HCT116 (cell line): ENCODE results near the gene VIT.

Source experiments
- CEBPB ChIP-seq: IDR thresholded peaks from 2 replicates; pipeline ENCODE4 v1.6.1; 2012; ENCODE audit warnings: low read depth
- EZH2 ChIP-seq: fragments of 200-600 bp; sonication (generic); IDR thresholded peaks from 2 replicates; pipeline ENCODE4 v1.6.1; 2017; ENCODE audit warnings: antibody characterized with exemption, mixed run types
- EZH2phosphoT487 ChIP-seq: fragments of 200-600 bp; IDR thresholded peaks from 2 replicates; pipeline ENCODE4 v1.6.1; 2018; ENCODE audit warnings: antibody characterized with exemption, borderline replicate concordance
- POLR2A ChIP-seq: IDR thresholded peaks from 2 replicates; pipeline ENCODE4 v1.7.0; 2011; ENCODE audit warnings: borderline replicate concordance; ENCODE audit not compliant: insufficient read depth, insufficient read length; ENCODE audit errors: extremely low read depth
- POLR2AphosphoS5 ChIP-seq: IDR thresholded peaks from 2 replicates; pipeline ENCODE4 v1.6.1; 2011; ENCODE audit warnings: mild to moderate bottlenecking, low read depth, low read length, moderate library complexity
- RAD21 ChIP-seq: IDR thresholded peaks from 2 replicates; pipeline ENCODE4 v1.6.1; 2012; ENCODE audit warnings: low read depth, mild to moderate bottlenecking
- SP1 ChIP-seq: IDR thresholded peaks from 2 replicates; pipeline ENCODE4 v1.6.1; 2012; ENCODE audit warnings: low read depth
- TF ChIP-seq, protein P1 (sequence below), 3 experiments: fragments of 200-600 bp in 1 of 3; sonication (generic) in 1 of 3; IDR thresholded peaks in 2 of 3; conservative IDR thresholded peaks in 1 of 3; 2 replicates each; pipeline ENCODE4 v1.5.1; 2012 to 2017; ENCODE audit warnings: low read depth in 2 of 3, low read length in 2 of 3, antibody characterized with exemption in 1 of 3, borderline replicate concordance in 1 of 3, control low read depth in 1 of 3, mild to moderate bottlenecking in 1 of 3, mixed read lengths in 1 of 3, mixed run types in 1 of 3, moderate library complexity in 1 of 3; ENCODE audit not compliant: insufficient read depth in 1 of 3
- TF ChIP-seq, protein P2 (sequence below): IDR thresholded peaks from 2 replicates; pipeline ENCODE4 v1.6.1; 2012

DNA sequence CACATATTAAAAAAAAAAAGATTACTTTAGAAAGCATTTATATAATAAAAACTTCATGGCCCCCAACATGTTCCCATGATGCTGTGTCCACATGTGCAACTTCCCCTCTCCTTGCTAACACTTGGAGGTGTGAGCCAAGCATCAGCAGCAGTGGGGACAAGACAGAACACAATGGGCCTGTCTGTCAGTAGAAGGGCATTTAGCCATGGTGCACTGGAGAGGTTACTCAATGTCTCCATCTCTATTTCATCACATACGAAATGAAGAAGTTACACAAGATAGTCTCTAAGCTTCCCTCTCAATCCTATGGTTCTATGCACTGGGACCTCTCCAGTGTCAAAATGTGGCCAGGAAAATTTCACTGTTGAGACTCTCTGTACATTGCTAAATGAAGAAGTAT is 2.5 kb downstream of the VIT start:
- TF ChIP-seq POLR2A = no peak
- TF ChIP-seq, protein P1, sequence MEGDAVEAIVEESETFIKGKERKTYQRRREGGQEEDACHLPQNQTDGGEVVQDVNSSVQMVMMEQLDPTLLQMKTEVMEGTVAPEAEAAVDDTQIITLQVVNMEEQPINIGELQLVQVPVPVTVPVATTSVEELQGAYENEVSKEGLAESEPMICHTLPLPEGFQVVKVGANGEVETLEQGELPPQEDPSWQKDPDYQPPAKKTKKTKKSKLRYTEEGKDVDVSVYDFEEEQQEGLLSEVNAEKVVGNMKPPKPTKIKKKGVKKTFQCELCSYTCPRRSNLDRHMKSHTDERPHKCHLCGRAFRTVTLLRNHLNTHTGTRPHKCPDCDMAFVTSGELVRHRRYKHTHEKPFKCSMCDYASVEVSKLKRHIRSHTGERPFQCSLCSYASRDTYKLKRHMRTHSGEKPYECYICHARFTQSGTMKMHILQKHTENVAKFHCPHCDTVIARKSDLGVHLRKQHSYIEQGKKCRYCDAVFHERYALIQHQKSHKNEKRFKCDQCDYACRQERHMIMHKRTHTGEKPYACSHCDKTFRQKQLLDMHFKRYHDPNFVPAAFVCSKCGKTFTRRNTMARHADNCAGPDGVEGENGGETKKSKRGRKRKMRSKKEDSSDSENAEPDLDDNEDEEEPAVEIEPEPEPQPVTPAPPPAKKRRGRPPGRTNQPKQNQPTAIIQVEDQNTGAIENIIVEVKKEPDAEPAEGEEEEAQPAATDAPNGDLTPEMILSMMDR (IDR thresholded peaks at IDR 0.05 in 2 of 3, conservative IDR thresholded peaks at IDR 0.05 in 1 of 3; ENCODE audit: borderline replicate concordance in 1 of 3, insufficient read depth in 1 of 3, low read depth in 2 of 3, low read length in 2 of 3) = no peak
- no peak for TF ChIP-seq CEBPB
- no peak for TF ChIP-seq EZH2phosphoT487
- TF ChIP-seq RAD21 = no peak
- no peak for TF ChIP-seq POLR2AphosphoS5
- TF ChIP-seq SP1 = no peak
- no peak for TF ChIP-seq EZH2
- TF ChIP-seq, protein P2, sequence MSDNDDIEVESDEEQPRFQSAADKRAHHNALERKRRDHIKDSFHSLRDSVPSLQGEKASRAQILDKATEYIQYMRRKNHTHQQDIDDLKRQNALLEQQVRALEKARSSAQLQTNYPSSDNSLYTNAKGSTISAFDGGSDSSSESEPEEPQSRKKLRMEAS = no peak
